HG02885 (cell line): Measurements from ENCODE around the gene F2RL3.

ENCODE experiments used
- ATAC-seq: cut with Tn5 transposase; IDR thresholded peaks from one replicate; pipeline ENCODE4 v1.9.1; 2021; ENCODE audit warnings: mild to moderate bottlenecking; ENCODE audit not compliant: unreplicated experiment, poor library complexity

Gene F2RL3

DNA sequence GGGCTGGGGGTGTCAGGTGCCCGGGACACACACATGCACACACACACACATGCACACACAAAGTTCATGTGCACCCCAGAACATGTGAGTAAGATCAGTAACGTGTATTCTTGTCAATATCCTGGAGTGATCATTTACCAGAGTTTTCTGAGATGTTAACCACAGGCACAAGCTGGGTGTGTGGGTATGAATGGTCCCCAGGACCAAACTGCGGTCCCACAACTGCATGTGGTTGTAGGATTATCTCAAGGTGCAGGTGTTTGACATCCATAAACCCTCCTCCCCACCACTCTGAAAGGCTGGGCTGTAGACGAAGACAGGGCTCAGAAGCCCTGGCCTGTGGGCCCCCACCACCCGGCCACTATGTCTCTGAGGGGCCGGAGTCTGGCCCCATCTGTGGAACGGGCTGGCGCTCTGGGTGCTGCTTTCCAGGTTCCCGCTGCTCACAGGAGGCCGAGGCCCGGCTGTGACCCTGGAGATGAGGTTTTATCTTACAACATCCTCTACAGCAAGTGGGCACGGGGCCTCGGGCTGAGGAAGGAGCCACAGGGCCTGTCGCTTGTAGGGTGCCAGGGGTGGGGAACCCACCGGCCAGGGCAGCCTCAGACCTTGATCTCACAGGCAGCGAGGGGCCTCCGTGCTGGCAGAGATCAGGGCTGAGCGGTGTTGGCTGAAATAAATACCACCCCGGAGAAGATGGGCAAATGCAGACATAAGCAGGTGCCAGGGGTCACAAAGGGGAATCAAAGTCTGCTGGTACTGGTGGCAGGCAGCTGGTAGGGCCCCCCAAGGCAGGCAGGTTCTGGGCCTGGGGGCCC lies 4.3 kb downstream of the F2RL3 start:
- ATAC-seq: no peak

DNA sequence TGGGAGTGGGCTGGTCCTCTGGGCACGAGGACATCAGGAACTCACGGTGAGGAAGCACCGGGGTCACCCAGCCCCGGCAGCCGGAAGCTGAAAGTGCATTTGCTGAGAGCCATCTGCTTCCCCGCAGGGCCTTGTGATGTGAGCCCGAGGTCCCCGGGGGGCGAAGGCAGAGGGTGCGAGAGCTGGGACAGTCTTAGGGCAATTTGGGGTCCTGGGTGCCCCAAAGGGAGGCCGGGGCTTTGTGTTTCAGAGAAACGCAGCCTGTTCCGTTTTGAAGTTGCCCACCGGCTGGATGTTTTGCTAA lies 4.8 kb downstream of the F2RL3 start:
- no peak for ATAC-seq

DNA sequence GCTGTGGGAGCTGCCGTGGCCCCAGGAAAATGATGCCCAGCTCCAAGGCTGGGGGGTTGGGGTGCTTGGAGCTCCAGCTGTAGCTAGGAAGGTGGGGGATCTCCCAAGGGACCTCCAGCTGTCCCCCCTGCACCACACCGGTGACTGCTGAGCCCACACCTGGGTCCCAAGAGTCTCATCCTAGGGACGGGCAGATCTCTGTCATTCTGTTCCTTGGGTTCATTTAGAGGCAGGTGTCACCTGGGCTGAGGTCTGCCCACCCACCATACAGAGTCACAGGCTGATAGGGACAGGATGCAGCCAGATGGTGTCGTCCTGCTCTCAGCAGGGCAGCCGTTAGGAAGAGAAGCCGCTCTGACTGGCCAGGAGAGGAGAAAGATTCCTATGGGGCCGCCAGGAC lies 5.3 kb downstream of the F2RL3 start:
- ATAC-seq: no peak

DNA sequence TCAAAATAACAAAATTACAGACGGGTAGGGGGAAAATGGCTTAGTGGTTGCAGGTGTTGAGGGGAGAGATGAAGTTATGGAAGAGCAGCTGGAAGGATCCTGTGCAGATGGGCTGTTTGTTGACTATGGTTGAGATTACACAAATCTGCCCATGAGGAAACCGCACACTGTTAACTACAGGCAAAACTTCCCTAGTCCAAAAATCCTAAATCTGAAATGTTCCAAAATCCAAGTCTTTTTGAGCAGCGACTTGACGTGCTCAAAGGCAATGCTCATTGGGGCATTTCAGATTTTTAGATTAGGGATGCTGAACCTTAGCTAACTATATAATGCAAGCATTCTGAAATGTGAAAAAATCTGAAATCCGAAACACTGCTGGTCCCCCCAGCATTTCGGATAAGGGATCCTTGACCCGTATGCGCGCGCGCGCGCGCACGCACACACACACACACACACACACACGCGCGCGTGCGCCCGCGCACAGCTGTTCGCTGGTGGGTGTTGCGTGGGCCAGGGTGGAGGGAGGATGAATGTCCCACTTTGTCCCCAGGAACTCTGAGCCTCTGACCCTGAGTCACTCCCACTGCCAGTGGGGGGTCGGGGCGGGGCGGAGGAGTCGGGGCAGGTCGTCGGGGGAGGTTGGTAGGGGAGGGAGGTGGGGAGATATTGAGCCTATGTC lies 6.8 kb downstream of the F2RL3 start:
- no peak for ATAC-seq

DNA sequence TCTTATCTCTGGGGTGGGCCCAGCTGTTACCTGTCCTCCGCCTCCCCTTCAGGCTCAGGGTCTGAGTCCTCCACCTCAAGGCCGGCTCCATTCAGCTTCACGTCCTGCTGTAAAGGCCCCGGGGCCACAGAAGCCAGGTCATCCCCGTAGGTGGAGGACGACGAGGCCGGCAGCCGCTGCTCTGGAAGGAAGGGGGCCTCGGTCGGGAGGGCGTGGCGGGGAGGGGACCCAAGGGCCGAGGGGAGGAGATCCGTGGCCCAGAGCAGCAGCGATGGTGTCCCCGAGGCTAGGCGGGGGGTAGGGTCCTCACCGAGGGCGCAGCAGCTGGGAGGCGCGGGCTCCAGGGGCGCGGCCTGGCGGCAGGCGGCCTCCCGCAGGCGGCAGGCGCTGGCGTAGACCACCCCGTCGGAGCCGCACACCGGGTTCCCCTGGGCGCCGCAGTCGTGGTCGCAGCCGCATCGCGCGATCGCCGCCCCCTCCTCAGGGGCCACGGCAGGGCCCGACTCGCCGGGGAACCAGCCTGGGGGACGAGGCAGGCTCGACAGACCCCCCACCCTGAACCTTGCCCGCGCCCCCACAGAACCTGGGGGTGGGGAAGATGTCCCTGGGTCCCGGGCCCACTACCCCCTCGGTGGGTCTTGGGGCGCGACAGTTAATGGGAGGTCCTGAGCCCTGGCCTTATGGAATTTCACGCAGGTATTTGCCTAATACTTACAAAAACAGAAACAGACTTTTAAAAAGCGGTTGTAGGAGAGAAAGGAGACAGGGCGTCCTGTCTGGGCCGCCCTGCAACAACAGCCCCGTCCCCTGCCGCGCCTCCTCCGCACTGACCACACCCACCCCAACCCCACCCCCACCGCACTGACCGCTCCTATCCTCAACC lies 7.6 kb downstream of the F2RL3 start:
- ATAC-seq: peak; percentile 40

DNA sequence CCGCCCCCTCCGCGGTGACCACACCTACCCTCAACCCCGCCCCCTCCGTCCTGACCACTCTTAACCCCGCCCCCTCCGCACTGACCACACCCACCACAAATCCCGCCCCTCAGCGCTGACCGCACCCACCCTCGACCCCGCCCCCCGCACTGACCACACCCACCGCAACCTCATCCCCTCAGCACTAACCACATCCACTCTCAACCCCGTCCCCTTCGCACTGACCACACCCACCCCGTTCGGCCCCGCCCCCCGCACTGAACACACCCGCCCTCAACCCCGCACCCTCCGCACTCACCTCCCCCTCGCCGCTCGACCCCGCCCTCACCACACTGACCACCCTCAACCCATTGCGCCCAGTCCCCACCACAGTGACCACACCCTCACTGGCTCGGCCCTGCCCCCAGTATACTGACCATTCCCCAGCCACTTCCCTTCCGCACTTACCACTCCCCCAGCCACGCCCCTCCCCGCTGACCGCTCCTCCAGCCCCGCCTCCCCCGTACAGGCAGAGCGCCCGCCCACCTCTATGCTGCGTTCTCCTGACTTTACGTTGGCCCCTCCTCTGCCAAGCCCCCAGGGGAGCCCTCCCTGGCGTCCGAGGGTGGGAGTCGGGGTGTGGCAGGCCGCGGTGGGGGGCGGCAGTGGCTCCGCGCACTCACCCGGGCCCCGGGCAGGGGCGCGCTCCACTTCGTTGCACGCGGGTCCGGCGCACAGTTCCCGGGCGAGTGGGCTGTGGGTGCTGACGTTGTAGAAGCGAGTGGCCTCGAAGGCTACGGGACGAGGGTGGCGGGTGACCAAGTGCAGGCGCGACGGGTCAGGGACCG lies 8.4 kb downstream of the F2RL3 start:
- peak; percentile 61 for ATAC-seq

DNA sequence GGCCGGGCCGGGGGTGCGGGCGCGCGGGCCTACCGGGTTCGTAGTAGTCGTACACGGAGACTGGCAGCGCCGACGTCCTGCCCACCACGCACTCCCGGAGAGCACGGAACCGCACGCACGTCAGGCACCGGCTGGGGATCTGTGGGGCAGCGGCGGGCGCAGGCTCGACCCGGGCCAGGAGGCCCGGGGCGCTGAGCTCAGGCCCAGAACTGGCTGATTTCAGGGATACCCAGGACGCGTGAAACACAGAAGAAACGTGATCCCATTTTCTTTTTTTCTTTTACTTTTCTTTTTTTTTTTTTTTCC lies 9.0 kb downstream of the F2RL3 start:
- ATAC-seq: no peak

DNA sequence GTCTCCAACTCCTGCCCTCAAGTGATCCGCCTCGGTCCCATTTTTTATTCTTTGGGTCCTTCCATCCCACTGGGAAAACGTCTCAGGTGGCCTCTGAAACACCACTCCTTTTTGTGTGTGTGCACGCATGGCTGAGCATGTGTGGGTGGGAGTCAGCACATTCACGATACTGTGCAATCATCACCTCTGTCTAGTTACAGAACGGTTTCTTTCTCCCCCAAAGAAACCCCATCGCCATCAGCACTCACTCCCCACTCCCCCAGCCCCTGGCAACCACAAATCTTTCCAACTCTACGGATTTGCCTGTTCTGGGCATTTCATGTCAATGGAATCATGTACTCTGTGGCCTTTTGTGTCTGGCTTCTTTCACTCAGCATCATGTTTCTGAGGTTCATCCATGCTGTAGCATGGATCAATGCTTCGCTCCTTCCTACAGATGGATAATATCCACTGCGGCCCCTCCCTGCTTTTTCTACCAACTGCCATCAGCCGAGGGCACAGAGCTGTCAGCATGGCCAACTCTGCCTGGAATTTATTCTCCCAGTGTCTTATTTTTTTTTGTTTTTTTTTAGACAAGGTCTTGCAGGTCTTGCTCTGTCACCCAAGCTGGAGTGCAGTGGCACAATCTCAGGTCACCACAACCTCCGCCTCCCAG lies 9.7 kb downstream of the F2RL3 start:
- no peak for ATAC-seq

DNA sequence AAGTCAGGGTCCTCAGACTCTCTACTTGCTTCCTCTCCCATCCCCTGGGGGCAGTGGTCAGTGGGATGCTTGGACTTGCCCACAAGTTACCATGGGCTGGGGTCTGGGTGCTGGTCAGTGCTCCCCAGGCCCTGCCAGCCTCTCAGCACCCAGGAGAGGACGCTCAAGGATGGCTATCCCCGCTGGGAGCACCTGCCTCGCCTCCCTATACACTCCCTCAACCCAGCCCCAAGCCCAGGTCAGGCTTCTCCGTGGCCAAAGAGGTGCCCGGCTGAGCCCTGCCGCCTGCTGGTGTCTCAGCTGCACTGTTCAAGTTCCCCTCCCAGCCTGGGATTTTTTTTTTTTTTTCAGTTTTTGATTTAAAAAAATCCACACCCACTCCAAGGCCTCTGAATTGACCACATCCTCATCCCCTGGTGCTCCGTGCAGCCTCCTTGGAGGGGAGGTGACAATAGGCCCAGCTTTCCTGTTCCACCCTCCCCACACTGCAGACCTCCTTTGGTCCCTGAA lies 10.8 kb downstream of the F2RL3 start:
- no peak for ATAC-seq

DNA sequence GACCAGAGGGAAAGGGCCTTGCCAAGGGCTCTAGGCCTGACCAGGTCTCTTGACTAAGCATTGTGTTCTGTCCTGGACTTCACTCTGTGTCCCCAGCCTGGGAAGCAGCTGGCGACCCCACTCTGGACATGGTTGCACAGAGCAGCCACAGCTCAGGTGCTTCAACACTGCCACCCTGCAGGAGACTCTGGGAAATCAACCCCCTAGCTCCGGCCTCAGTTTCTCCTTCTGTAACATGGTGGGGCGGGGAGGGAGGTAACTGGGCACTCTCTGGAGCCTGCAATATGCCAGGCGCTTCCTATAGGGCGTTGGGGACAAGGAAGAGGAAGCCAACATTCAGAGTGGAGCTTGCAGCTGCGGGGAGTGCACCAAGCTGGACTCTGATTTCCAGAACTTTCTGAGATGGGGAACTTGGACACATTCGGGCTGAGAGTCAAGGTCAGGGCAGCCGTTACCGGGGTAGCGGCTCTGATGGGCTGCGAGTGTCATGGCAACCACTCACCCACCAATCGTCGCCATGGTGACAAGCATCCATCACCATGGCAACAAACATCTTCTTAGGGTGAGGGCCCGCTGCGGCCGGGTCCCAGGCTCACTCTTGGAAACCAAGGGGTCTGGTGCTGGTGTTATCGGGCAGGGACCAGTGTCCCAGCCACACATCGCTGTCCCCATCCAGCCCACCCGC lies 12.8 kb downstream of the F2RL3 start:
- no peak for ATAC-seq

DNA sequence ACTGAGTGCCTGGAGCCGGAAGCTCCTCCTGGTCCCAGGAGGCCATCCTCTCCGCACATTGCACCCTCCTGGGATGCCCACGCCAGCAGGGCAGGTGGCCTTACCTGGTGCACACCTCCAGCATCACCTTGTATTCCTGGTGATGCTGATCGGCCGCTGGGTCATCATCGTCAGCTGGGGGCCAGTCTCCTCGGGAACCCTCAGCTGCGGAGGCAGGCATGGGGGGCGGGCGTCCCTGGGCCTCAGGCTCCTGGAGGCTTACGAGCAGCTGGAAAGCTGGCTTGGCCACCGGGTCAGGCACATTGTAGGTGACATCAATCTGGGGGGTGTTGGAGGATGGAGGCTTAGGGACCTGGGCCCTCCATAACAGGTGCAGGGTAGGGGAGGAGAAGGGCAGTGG lies 13.7 kb downstream of the F2RL3 start:
- no peak for ATAC-seq

DNA sequence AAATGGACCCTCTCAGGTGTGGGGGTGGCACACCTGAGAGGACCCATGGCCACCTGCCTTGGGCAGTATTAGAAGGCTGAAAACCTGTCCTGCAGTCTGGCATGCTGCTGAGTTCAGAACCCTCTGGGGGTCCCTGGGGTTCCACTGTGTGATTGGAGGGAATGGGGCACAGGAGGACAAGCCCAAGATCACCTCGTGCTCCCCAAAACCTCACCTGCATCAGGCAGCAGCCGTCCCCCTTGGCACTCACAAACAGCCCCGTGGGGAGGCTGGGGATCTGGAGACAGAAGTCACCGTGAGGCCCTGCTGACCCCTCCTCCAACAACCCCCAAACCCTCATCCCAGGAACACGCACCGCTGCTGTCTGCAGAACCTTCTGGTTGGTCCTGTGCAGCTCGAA lies 14.5 kb downstream of the F2RL3 start:
- no peak for ATAC-seq

DNA sequence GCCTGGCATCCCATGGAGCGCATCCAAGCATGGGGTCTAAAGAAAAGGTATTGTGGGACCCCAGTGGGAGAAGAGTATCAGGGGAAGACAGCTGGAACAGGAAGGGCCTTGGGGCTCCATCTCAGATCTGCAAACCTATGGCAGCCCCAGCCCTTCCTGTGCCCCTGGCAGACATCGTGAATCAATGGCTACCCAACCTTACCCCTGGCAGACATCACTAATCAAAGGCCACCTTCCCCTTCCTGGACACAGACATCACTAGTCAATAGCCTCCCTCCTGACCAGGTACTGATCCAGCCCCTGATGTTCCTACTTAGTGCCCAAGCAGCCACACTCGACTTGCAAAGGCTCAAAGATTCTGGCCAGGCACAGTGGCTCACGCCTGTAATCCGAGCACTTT lies 15.8 kb downstream of the F2RL3 start:
- ATAC-seq: no peak

DNA sequence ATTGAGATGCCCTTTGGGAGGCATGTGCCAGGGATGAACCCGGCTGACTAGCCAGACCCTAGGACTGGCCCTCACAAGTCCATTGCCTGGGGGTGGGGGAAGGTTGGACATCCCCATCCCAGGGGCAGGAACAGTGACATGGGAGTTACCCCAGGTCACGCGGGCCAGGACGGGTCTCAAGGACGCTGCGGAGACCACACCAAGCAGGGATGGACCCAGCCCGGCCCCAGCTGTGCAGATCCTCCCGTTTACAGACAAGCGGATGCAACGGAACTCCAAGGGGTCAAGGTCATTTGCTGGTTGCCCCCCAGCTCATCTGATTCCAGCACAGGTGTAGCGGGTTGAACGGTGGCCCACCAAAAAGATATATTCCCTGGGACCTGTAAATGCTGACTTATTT lies 20.0 kb downstream of the F2RL3 start:
- ATAC-seq: no peak

DNA sequence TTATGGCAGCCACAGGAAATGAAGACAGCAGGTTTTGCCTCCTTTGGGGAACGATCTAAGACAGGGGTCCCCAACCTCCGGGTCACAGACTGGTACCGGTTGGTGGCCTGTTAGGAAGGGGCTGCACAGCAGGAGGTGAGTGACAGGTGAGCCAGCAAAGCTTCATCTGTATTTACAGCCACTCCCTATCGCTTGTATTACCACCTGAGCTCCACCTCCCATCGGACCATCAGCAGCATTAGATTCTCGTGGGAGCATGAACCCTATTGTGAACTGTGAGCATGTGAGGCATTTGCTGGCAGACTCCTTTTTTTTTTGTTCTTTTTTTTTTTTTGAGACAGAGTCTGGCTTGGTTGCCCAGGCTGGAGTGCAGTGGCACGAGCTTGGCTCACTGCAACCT lies 22.2 kb downstream of the F2RL3 start:
- ATAC-seq: no peak

DNA sequence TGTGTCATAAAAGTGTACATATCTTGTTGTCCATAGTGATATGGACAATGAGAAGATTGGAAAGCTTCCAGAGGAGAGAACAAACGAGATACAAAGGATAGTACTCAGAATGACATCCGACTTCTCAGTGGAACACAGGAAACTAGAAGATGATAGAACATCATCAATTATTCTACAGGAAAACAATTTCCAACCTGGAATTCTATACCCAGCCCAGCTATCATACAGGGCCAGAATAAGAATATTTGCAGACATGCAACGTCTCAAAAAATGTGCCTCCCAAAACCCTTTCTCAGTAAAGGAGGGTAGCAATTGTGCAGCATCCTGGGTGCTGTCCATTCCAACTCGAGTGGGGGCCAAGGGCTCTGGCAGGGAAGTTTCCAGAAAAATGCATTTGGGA lies 24.0 kb downstream of the F2RL3 start:
- no peak for ATAC-seq

DNA sequence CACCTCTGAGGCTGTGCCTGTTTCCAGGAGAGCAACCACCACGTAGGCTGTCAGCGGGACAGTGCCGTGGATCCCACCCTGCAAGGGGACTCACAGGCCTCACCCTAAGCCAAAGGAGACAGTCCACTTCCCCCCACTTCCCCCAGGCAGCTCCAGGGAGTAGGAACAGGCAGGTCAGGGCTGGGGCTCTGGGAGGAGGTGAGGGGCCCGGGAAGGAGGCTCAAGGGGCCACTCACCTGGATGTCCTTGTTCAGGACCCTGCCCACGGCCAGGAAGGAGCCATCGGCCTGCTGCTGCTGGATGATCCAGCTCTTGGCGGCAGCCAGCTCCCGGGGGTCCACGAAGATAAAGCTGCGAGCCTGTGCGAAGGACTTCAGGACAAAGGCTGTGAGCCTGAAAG lies 25.6 kb downstream of the F2RL3 start:
- no peak for ATAC-seq

DNA sequence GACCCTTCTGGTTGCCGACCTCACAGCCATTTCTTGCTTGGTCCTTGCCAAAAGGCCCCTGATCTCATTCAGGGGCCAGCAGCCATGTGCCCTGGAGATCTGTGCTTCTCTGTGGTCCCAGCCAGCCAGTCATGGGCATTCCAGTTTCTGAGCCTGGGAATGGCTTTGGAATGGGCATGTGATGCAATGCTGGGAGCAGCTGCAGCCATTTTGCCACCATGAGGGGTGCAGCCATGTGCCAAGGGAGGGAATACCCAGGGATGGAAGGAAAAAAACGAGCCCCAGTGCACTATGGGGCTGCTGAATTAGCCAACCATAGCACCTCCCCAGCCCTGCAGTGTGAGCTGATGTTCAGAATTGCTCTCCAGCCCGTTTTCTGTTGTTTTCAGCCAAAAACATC lies 26.3 kb downstream of the F2RL3 start:
- ATAC-seq: no peak

DNA sequence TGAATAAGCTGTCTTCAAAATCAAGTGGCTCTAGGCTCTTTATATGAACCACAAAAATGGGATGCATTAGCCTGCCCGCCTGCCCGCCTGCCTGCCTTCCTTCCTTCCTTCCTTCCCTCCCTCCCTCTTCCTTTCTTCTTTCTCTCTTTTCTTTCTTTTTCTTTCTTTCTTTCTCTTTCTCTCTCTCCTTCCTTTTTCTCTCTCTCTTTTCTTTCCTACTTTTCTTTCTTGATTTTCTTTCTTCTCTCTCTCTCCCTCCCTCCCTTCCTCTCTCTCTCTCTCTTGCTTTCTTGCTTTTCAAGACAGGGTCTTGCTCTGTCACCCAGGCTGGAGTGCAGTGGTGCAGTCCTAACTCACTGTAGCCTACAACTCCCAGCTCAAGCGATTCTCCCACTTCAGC lies 26.9 kb downstream of the F2RL3 start:
- ATAC-seq: no peak
